Stimulated activated CD4-positive, alpha-beta T cell treated with anti-CD3 and anti-CD28 coated beads, Interleukin-1b, Interleukin-23, amount 100 ng/mL, for 4 hours (primary cell): ENCODE results near the gene KLK2.

Experiments used
- DNase-seq, 2 donors: peaks; one replicate each; pipeline ENCODE4 v3.0.0-alpha.2; 2020; ENCODE audit warnings: low read depth in 2 of 2

The KLK2 gene

GRCh38 chr19:50850738-50851137 lies 22.5 kb upstream of the KLK2 start:
- no peak for DNase-seq

- no peak for DNase-seq
Observed at GRCh38 chr19:50851620-50852019, 21.6 kb upstream of the KLK2 start.

GRCh38 chr19:50854636-50855410 lies 18.4 kb upstream of the KLK2 start, which contains the start of gene KLK3:
Gene KLK3, plus strand, starts transcription at chr19:50854915. Its CDS starts 41 bp downstream, at chr19:50854956.
- no peak for DNase-seq

GRCh38 chr19:50857366-50857765 lies 15.9 kb upstream of the KLK2 start:
- DNase-seq, result no peak

GRCh38 chr19:50858886-50859285 lies 14.4 kb upstream of the KLK2 start:
- DNase-seq, result no peak

GRCh38 chr19:50859849-50860248 lies 13.4 kb upstream of the KLK2 start:
- DNase-seq, result no peak

- DNase-seq, result no peak
Observed at GRCh38 chr19:50861010-50861409, 12.2 kb upstream of the KLK2 start.

- no peak for DNase-seq
Observed at GRCh38 chr19:50861496-50862286, 11.5 kb upstream of the KLK2 start.

- DNase-seq, result no peak
Observed at GRCh38 chr19:50869479-50869878, 3.8 kb upstream of the KLK2 start.

GRCh38 chr19:50870417-50871089 lies 2.7 kb upstream of the KLK2 start:
- no peak for DNase-seq

- DNase-seq, result no peak
Observed at GRCh38 chr19:50874211-50874610, 972 bp downstream of the KLK2 start.

GRCh38 chr19:50875795-50876422 lies 2.7 kb downstream of the KLK2 start:
- no peak for DNase-seq

- DNase-seq, result no peak
Observed at GRCh38 chr19:50876456-50876855, 3.2 kb downstream of the KLK2 start.

GRCh38 chr19:50877338-50877737 lies 4.1 kb downstream of the KLK2 start:
- no peak for DNase-seq

GRCh38 chr19:50878851-50879250 lies 5.6 kb downstream of the KLK2 start:
- DNase-seq, result no peak

GRCh38 chr19:50880241-50880640 lies 7.0 kb downstream of the KLK2 start:
- DNase-seq, result no peak

GRCh38 chr19:50882188-50882587 lies 8.9 kb downstream of the KLK2 start:
- no peak for DNase-seq

GRCh38 chr19:50889638-50890037 lies 16.4 kb downstream of the KLK2 start:
- DNase-seq, result no peak

GRCh38 chr19:50890422-50891252 lies 17.4 kb downstream of the KLK2 start:
- DNase-seq, result no peak

GRCh38 chr19:50891253-50891625 lies 18.0 kb downstream of the KLK2 start:
- DNase-seq, result no peak

GRCh38 chr19:50893047-50893736 lies 20.0 kb downstream of the KLK2 start:
- DNase-seq, result no peak
